OCI-LY1 (cell line): ENCODE data around the gene TTC3.

ENCODE experiments used
- H2AFZ ChIP-seq: fragments of 200-600 bp; sonication (generic), shearing (Covaris generic); 2 replicates; pipeline ENCODE4 v1.6.0; 2014; ENCODE audit warnings: antibody characterized with exemption, mild to moderate bottlenecking, low read length
- H3F3A ChIP-seq: fragments of 200-600 bp; sonication (generic), shearing (Covaris generic); 2 replicates; pipeline ENCODE4 v1.6.0; 2014; ENCODE audit warnings: mild to moderate bottlenecking, antibody characterized with exemption, low read length, moderate library complexity; ENCODE audit not compliant: insufficient read depth
- H3K27ac ChIP-seq: fragments of 200-600 bp; sonication (generic); 2 replicates; pipeline ENCODE4 v1.5.1; 2014; ENCODE audit warnings: low read length, mixed run types, mild to moderate bottlenecking, low read depth; ENCODE audit not compliant: poor library complexity, severe bottlenecking
- H3K27me3 ChIP-seq: fragments of 200-600 bp; sonication (generic); 2 replicates; pipeline ENCODE4 v1.6.0; 2014; ENCODE audit warnings: antibody characterized with exemption, mild to moderate bottlenecking, low read length, moderate library complexity; ENCODE audit not compliant: insufficient read depth
- H3K36me3 ChIP-seq: fragments of 200-600 bp; sonication (generic); 2 replicates; pipeline ENCODE4 v1.6.1; 2014; ENCODE audit warnings: mild to moderate bottlenecking, antibody characterized with exemption, low read length, moderate library complexity, mixed read lengths; ENCODE audit not compliant: insufficient read depth
- H3K4me1 ChIP-seq: fragments of 200-600 bp; sonication (generic); 2 replicates; pipeline ENCODE4 v1.5.1; 2014; ENCODE audit warnings: mild to moderate bottlenecking, low read length, moderate library complexity; ENCODE audit not compliant: insufficient read depth, severe bottlenecking
- H3K4me2 ChIP-seq: fragments of 200-600 bp; sonication (generic), shearing (Covaris generic); 2 replicates; pipeline ENCODE4 v1.6.1; 2014; ENCODE audit warnings: low read length
- H3K4me3 ChIP-seq: fragments of 200-600 bp; sonication (generic); 2 replicates; pipeline ENCODE4 v1.5.1; 2014; ENCODE audit warnings: low read length, low read depth, mild to moderate bottlenecking, mixed read lengths; ENCODE audit not compliant: poor library complexity, severe bottlenecking
- H3K79me2 ChIP-seq: fragments of 200-600 bp; shearing (Covaris generic); 2 replicates; pipeline ENCODE4 v1.6.1; 2016; ENCODE audit warnings: mixed run types, low read length, mixed read lengths; ENCODE audit not compliant: insufficient read depth
- H3K9ac ChIP-seq: fragments of 200-600 bp; sonication (generic), shearing (Covaris generic); 2 replicates; pipeline ENCODE4 v1.6.1; 2014; ENCODE audit warnings: mild to moderate bottlenecking, low read length, mixed read lengths
- H3K9me2 ChIP-seq: fragments of 200-600 bp; sonication (generic), shearing (Covaris generic); 2 replicates; pipeline ENCODE4 v1.6.1; 2014; ENCODE audit warnings: low read depth, mild to moderate bottlenecking, low read length, mixed read lengths
- H3K9me3 ChIP-seq: fragments of 200-600 bp; shearing (Covaris generic); 2 replicates; pipeline ENCODE4 v1.6.1; 2014; ENCODE audit warnings: low read length, mixed read lengths
- H4K20me1 ChIP-seq: fragments of 200-600 bp; sonication (generic), shearing (Covaris generic); 2 replicates; pipeline ENCODE4 v1.6.0; 2016; ENCODE audit warnings: mild to moderate bottlenecking, low read length; ENCODE audit not compliant: insufficient read depth
- CTCF ChIP-seq: fragments of 200-600 bp; sonication (generic), shearing (Covaris generic); IDR thresholded peaks from 2 replicates; pipeline ENCODE4 v1.5.1; 2017; ENCODE audit warnings: mild to moderate bottlenecking, antibody characterized with exemption, low read length, moderate library complexity, mixed read lengths
- EZH2 ChIP-seq: fragments of 200-600 bp; sonication (generic), shearing (Covaris generic); IDR thresholded peaks from 2 replicates; pipeline ENCODE4 v1.8.0; 2017; ENCODE audit warnings: borderline replicate concordance, mixed run types, mild to moderate bottlenecking, antibody characterized with exemption, low read length, moderate library complexity, mixed read lengths

Gene TTC3

GRCh38 chr21:37182222-37182621 is 109.2 kb downstream of the TTC3 start:
- Histone ChIP-seq H3K9me2 (no peaks in the 10 kb centered on the region), H3K4me1 (no peaks in the 10 kb centered on the region), H3K9ac (no peak overlapping the region), H3K36me3 (peaks cover 61% of the 10 kb centered on the region), H3K4me2 (no peak overlapping the region), H3K27me3 (no peaks in the 10 kb centered on the region), H2AFZ (no peak overlapping the region), H4K20me1 (no peaks in the 10 kb centered on the region), H3K27ac (no peak overlapping the region), H3F3A (no peaks in the 10 kb centered on the region), H3K9me3 (no peaks in the 10 kb centered on the region), H3K4me3 (no peak overlapping the region), H3K79me2 (no peaks in the 10 kb centered on the region)
- TF ChIP-seq EZH2 (no peak), CTCF (no peak)

GRCh38 chr21:37183749-37184148 is 110.7 kb downstream of the TTC3 start:
- Histone ChIP-seq H3K36me3 (peaks cover 59% of the 10 kb centered on the region), H3K4me3 (no peak overlapping the region), H3K4me1 (no peaks in the 10 kb centered on the region), H3K27me3 (no peaks in the 10 kb centered on the region), H3K79me2 (no peaks in the 10 kb centered on the region), H2AFZ (no peak overlapping the region), H3K9me2 (no peaks in the 10 kb centered on the region), H3K27ac (no peak overlapping the region), H3F3A (no peaks in the 10 kb centered on the region), H3K4me2 (no peak overlapping the region), H3K9ac (no peak overlapping the region), H4K20me1 (no peaks in the 10 kb centered on the region), H3K9me3 (no peaks in the 10 kb centered on the region)
- no peak for TF ChIP-seq EZH2
- no peak for TF ChIP-seq CTCF

- no peak overlapping the region for H3K4me2 ChIP-seq
- no peak overlapping the region for H2AFZ ChIP-seq
- no peak overlapping the region for H3K27ac ChIP-seq
- TF ChIP-seq CTCF = no peak
- no peak for TF ChIP-seq EZH2
- H3K4me1 ChIP-seq = no peaks in the 10 kb centered on the region
- no peaks in the 10 kb centered on the region for H3K9me2 ChIP-seq
- no peaks in the 10 kb centered on the region for H3K79me2 ChIP-seq
- no peak overlapping the region for H3K4me3 ChIP-seq
- no peaks in the 10 kb centered on the region for H3K27me3 ChIP-seq
- H3K9me3 ChIP-seq = no peaks in the 10 kb centered on the region
- no peak overlapping the region for H3K9ac ChIP-seq
- H3K36me3 ChIP-seq = peaks cover 61% of the 10 kb centered on the region
- H4K20me1 ChIP-seq = no peaks in the 10 kb centered on the region
- H3F3A ChIP-seq = no peaks in the 10 kb centered on the region
These were observed 111.9 kb downstream of the TTC3 start for GRCh38 chr21:37184784-37185593.
